HS-27A (cell line): ENCODE data around the gene ZNF598.
"Not testable (repeated sequence)": the region's sequence is repeated elsewhere in the genome, so short reads cannot be mapped to it uniquely, and the experiment has no call there.

Experiments
- DNase-seq: peaks from one replicate; pipeline ENCODE4 v3.0.0-alpha.2; 2012; ENCODE audit warnings: low read depth, missing footprints

The ZNF598 gene

GRCh38 chr16:1958143-1958491, 51.5 kb downstream of the ZNF598 start:
- not testable (repeated sequence) for DNase-seq

GRCh38 chr16:1957434-1958142, 52.0 kb downstream of the ZNF598 start:
- DNase-seq = not testable (repeated sequence)

DNA sequence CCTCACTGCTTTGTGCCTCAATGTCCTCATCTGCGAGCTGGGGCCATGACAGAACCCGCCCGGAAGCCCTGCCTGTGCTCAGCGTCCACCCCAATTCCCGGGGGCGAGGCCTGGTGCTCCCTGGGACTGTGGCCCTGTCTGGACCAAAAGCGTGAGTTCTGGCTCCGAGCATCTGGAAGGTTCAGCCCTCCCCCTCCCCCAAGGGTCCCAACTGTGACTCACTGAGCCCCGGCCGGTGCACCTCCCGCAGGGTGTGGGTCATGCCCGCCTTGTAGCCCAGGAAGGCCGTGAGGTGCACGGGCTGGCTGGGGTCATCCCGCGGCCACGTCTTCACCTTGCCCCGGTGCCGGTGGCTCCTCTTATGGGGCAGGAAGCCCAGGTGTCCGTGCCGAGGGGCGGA, 55.9 kb downstream of the ZNF598 start:
- no peak for DNase-seq

GRCh38 chr16:1950559-1950958, 59.1 kb downstream of the ZNF598 start:
- DNase-seq = no peak

GRCh38 chr16:1950047-1950446, 59.6 kb downstream of the ZNF598 start:
- DNase-seq = no peak

- DNase-seq = no peak
Measured at GRCh38 chr16:1949507-1949906, 60.1 kb downstream of the ZNF598 start.
